B cell (primary cell): ENCODE data around the gene ZNF280D.

Source experiments
- CTCF ChIP-seq: fragments of 200-600 bp; IDR thresholded peaks from one replicate; pipeline ENCODE4 v1.8.0; 2022; ENCODE audit warnings: antibody characterized with exemption, mild to moderate bottlenecking
- EZH2 ChIP-seq: IDR thresholded peaks from 2 replicates; pipeline ENCODE4 v1.6.1; 2012; ENCODE audit warnings: borderline replicate concordance, low read depth, mild to moderate bottlenecking, moderate library complexity, low read length; ENCODE audit not compliant: insufficient read depth, poor library complexity, severe bottlenecking

- no peak for TF ChIP-seq CTCF
- TF ChIP-seq EZH2 = no peak
Observed at GRCh38 chr15:56654216-56654615, 79.1 kb downstream of the ZNF280D start.
